OCI-LY1 (cell line): ENCODE results near the gene PRUNE2.

Experiments
- CTCF ChIP-seq: fragments of 200-600 bp; sonication (generic), shearing (Covaris generic); IDR thresholded peaks from 2 replicates; pipeline ENCODE4 v1.5.1; 2017; ENCODE audit warnings: mild to moderate bottlenecking, antibody characterized with exemption, low read length, moderate library complexity, mixed read lengths
- EZH2 ChIP-seq: fragments of 200-600 bp; sonication (generic), shearing (Covaris generic); IDR thresholded peaks from 2 replicates; pipeline ENCODE4 v1.8.0; 2017; ENCODE audit warnings: borderline replicate concordance, mixed run types, mild to moderate bottlenecking, antibody characterized with exemption, low read length, moderate library complexity, mixed read lengths

- TF ChIP-seq CTCF (no peak), EZH2 (no peak)
These were observed 23.2 kb downstream of the PRUNE2 start for GRCh38 chr9:76882686-76883085.
